ENCODE measurements around the gene CLCA1.
"Not testable (repeated sequence)": the region's sequence is repeated elsewhere in the genome, so short reads cannot be mapped to it uniquely, and the experiment has no call there.

CLCA1 gene

GRCh38 chr1:86464819-86465218 is 3.9 kb upstream of the CLCA1 start:
- DNase-seq, result no peak

GRCh38 chr1:86466109-86466844 is 2.5 kb upstream of the CLCA1 start:
- no peak for DNase-seq

DNA sequence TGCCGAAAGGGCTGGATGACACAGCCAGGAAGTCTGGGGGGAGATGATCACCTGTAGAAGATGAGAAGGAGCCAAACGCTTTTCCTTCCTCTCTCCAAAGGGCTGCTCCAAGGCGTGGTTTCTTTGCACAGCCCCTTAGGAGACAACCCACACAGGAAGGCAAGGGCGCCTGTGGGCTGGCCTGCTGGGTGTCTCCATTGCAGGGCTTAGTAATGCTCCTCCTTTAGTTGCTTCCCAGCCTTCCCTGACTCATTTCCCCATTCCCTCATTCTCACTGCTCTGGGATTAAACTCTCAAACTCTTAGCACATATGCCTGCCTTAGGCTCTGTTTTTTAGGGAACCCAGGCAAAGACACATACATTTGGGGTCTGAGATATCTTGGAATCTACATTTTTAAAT is 1.7 kb upstream of the CLCA1 start:
- no peak for DNase-seq

DNA sequence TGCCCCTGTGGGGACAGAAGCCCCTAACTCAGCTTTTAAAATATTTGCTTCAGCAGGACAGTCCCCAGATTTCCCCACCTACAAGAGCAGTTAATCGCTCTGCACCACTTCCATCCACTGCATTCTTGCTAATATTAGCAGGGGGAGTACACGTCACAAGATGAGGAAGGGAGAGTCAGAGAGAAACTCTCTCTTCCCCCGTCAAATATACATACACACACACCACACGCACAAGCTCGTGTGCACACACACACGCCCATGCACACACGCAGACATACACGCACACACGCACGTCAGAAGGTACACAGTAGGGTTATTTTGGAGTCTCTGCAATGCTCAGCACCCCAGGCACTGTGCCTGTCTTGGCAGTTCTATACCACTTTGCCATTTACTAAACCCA is 2.1 kb downstream of the CLCA1 start:
- no peak for DNase-seq

DNA sequence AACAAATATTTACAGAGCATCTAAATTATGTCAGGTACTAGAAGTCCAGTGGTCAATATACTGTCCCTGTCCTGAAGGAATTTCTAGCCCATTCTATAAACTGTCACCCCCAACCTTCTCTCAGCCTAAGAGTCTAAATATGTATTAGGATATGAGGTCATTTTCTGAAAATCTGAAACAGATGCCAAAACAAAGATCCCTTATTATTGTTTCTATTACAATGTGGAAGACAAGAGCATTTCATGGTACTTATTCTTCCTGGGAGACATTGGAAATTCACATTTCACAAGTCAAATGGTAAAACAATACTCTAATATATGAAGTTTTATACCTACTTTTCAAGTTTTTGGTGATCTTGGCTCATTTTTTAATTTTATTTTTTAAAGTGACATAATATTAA is 2.6 kb downstream of the CLCA1 start:
- DNase-seq, result no peak

DNA sequence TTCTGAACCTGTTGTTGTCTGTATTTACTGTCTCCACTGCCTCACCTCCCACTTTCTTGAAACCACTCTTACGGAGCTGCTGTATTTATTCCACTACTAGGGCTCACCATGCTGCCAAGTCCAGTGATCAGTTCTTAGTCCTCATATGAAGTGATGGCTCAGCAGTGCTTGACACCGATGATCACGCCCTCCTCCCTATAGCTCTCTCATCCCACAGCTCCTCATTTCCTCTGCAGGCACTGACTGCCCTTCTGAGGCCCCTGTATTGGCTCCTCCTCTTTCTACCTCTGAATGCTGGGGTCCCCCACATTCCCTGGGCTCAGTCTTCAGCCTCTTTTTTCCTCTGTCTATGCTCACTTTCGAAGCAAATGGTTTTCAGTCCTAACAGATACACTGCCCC is 3.4 kb downstream of the CLCA1 start:
- DNase-seq, result no peak

DNA sequence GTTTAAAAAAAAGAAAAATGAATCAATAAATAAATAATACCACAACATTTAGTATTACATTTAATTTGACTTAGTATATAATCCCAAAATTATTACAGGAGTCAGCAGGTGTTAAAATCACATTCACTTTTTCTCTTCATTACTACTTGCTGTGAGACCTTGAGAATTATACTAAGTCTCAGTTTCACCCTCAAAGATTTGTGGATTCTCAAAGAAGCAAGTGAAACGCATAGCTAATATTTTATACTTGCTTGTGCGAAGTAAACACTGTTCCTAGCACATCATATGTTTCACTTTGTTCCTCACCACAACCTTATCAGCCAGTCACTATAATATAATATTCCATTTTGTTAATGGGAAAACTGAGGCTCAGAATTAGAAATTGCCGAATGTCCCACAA is 4.0 kb downstream of the CLCA1 start:
- no peak for DNase-seq

- DNase-seq, result no peak
Observed at GRCh38 chr1:86477256-86477655, 8.5 kb downstream of the CLCA1 start.

DNA sequence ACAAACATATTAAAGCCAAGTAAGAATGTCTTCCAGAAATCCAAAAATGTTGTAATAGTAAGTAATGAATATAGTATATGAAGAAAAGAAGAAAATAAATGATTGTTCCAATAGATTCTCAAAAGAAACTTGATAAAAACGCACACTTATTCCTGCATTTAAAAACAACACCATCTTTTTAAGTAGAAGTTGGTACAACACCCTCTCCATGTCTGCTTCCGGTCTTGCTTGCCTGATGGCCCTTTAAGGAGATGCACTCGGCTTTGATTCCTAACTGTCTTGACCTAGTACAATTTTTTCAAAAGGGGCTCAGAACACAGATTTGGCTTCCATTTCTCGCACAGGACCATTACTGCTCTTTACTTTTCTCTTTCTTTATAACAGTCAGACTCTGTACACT is 9.0 kb downstream of the CLCA1 start:
- DNase-seq, result no peak

GRCh38 chr1:86478416-86479156 is 9.9 kb downstream of the CLCA1 start:
- DNase-seq, result no peak

GRCh38 chr1:86481966-86482365 is 13.2 kb downstream of the CLCA1 start:
- DNase-seq, result no peak

DNA sequence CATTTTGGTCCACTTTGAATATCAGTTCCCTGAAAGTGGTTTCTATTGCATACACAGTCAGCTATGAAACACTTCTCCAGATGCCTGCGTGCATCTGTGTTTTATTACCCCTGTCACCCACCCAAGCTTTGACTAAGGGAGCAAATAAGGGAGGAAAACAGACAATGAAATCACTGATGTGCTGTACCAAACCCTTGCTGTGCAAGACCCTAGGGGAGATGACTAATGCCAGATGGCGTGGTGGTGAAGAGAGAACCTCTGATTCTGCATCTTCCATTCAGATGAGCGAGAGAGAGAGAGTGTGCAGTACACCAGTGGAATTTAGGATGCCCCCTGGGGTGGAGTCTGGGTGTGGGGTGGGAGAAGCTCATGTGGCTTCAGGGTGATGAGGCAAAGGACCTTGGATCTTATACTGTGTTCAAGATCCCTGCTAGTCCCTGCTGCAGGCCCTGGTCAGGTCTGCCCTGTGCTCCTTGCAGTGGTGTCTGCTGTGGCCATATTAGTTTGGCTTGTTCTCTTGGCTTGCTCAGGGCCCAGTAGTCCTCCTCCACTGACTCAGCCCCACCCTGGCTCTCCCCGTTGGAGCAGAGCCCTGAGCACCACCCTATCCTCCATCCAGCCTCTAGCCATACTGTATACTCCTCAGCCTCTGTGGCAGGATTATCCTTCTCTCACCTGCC is 18.5 kb downstream of the CLCA1 start:
- no peak for DNase-seq

DNA sequence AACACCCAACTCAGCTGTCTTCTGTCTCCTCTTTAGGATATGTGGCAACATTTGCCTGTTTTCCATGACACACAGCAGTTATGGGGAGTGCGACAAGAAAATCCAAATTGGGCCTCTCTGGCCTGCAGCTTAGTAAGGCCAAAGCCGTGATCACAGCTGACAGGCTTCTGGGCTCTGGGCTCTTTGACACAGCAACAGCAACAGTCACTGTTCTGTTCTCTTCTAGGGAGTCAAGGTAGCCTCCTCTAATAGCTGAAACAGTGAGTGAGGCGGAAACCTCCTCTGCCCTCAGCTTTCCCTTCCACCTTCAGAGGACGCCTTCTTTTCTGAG is 19.0 kb downstream of the CLCA1 start:
- no peak for DNase-seq

DNA sequence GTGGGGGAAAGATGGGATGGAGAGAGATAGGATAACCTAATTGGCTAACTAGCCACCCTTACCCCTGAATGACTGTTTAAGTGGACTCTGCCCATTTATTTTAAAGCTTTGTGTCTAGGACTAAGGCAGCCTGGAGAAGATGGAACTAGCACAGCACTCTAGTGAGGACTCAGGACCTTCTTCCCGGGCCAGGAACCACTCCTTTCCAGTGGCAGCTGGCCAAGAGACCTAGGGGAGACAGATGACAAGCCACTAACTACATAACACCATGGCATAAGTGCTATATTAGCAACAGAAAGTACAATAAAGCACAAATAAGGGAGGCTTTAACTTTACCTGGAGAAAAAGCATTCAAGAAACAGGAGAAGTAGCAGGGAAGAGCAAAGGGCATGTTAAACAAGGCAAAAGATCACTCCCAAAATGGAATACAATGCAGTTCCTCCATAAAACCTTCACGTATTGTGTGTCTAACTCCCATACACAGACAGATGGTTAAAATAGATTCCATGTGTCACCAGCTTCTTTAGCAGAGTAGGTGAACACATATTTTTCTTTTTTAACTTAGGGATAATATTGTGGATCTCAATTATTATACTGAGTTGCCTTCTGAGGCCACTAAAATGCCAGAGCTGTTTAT is 20.6 kb downstream of the CLCA1 start:
- DNase-seq, result no peak

DNA sequence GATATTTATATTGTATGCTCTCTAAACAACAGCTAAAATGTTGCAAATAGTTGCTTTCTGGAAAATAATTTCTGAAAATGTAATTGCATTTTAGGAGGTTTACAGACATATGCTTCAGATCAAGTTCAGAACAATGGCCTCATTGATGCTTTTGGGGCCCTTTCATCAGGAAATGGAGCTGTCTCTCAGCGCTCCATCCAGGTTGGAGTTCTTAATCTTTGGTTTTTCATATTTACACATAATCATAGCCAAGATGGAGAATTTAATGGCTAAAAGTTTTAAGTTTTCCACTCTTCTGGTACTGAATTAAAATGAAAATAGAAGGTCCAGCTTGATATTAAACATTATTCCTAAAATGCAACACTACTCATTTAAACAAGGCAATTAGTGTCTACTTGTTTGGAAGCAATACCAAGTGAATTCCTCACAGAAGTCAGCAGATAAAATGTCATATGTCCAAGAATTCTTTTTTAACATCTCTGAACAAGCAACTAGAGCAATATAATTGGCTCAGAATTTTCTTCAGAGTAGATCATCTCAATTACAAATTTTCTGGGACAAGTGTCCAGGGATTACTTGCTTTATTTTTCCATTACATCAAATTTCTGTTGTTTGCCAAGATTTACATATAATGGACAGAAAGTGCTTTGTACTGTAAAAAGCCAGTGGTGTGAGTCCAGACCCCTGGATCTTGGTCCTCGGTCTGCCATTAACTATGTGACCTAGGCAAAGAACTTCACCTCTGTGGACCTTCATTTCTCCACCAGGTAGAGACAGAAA is 22.6 kb downstream of the CLCA1 start:
- no peak for DNase-seq

GRCh38 chr1:86498281-86498680 is 29.6 kb downstream of the CLCA1 start:
- DNase-seq, result no peak

GRCh38 chr1:86499987-86500593 is 31.4 kb downstream of the CLCA1 start:
- DNase-seq, result no peak

DNA sequence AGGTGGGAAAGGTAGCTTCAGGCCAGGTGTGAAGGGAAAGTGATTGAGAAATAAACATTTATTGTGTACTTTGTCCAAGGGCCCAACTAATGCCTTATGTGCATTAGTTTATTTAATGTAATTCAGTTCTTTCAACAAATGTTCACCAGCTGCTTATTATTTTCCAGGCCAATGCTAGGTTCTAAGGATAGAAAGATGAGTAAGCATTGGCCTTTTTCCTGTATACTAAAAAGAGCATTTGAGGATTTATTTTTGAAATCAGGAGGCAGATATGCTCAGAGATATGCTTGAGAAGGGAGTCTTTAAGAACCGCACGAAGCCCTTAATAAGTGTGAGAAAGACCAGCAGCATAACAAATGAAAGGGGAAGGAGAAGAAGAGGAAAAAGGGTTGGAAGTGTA is 32.0 kb downstream of the CLCA1 start:
- no peak for DNase-seq

DNA sequence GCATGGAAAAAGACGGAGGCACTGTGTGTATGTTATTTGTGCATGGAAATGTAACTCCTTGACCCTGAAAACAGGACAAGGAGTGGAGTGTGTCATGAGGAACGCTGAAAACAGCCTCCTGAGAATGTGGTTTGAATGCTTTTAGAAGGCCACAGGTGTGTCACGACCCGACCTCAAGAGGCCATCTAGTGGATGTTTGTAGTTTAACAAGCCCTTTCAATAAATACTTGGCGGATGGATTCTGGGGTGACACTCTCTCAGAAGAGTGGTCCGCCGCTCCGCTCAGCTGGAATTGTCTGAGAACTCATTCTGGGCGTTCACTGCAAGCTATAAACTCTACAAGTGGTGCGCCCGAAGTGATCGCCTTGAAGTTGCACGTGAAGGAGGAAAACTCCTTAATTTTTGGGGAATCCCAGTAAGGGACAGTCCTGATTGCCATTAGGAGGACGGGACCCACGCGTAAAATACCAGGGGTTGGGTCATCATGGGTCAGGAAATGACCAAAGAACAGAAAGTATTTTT is 33.5 kb downstream of the CLCA1 start:
- not testable (repeated sequence) for DNase-seq

DNA sequence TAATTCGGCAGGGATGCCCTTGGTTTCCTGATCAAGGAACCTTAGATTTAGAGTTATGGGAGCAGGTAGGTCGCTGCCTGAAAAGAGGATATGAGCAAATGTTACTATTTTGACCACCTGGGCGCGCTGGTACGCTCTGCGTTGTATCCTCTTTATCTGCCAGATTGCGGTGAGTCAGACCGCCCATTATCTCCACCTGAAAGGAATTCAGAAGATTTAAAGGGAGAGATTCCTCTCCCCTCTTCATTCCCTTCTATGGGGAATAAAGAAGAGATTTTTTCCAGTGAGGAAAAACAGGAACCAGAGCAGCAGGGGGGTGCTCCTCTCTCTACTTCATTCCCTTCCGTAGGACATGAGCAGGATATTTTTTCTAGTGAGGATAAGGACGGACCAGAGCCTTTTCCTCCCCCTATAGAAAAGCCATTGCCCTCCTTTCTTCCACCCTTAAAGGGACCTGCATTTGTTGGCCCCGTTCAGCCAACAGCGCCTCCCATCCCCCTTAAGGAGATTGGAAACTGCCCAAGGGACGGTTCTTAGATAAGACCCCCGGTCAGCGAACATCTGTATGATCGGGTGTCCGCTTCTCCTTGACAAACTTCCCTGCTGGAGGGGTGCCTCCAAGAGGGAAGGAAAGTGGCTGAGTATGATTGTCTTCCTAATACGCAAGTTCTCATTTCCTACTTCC is 34.1 kb downstream of the CLCA1 start:
- no peak for DNase-seq

DNA sequence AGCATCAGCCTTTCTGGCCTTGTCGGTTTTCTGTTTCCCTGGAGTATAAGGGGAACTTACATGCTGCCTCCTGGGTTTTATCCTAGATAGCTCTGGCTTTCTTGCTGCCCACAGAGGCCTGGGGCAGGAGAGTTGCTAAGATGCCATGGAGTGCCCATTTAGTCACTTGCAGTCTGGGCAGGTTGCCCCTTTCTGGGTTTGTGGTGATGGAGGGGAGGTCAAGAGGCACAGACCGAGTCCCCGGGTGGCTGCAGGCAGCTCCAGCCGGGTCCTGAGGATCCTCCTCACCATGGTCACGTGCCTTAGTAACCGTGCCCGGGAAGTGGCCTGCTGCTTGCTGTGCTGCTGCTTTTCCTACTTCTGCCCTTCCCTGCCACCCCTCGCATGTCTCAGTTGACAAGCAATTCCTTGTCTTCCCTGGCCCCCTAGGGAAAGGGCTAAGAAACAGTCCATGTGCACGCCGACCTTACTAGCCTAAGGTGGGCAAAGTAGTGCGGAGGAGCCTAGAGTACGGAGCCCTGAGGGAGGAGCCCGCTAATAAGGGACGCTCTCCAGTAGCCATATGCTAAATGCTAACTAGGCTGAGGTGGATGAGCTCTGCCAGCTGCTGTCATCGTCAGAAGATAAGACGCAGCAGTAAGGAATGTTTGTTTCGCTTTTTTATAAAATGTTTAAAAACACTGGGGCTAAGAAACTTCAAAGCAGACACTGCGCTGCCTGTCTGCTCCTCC is 34.8 kb downstream of the CLCA1 start:
- no peak for DNase-seq
